Measurements from ENCODE around the gene MIA2. TPM values are rescaled to one million over a fixed set of nuclear protein-coding genes. Genes with fewer than 3 reads are reported as not detected.

Gene MIA2
- total and polyA plus RNA-seq, 2 donors (not counting 1 experiment from before 2014, with no cell fraction given) = 11.5 to 27.1 TPM

DNA sequence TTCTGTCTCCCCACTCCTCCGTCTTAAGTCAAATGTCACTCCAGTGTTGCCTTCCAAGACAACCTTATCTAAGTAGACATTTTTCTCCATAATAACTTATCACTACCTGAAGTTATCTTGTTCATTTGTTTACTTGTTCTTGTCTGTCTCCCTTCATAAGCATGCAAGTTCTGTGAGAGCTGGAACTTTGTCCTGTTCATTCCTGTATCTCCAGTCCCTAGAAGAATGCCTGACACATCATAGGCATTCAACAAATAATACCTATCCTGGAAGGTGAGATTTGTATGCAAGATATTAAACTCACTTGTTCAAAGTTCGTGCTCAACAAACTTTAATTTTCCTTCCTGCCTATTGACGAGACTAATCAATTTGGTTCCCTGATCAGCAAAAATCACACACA is 5.7 kb upstream of the MIA2 start:
- WGBS (ENCODE audit: insufficient coverage) = 100% methylated on average over 1 of the region's 3 CpGs
- H3K4me1 Mint-ChIP-seq = peaks cover 2% of the 10 kb centered on the region
- Histone ChIP-seq H3K27ac (ENCODE audit: low read length in 2 of 2) (no peak overlapping the region), H3K4me2 (replicated peaks; ENCODE audit: low read depth, low read length, poor library complexity, severe bottlenecking) (no peak overlapping the region), H3K36me3 (replicated peaks in 1 of 2; ENCODE audit: control extremely low read depth in 1 of 2, control insufficient read depth in 1 of 2, extremely low read depth in 1 of 2, insufficient read depth in 2 of 2, low read length in 1 of 2) (no peaks in the 10 kb centered on the region), H3K79me2 (ENCODE audit: control insufficient read depth, insufficient read depth, low read length) (no peaks in the 10 kb centered on the region), H3K27me3 (replicated peaks in 1 of 4; ENCODE audit: control extremely low read depth in 1 of 4, control insufficient read depth in 3 of 4, insufficient read depth in 4 of 4, low read length in 3 of 4) (peaks cover 0 to 2% (median 0%) of the 10 kb centered on the region in 4 experiments), H3K9ac (ENCODE audit: low read length) (no peak overlapping the region), H3K4me1 (ENCODE audit: control insufficient read depth in 2 of 2, insufficient read depth in 2 of 2, low read length in 2 of 2) (no peaks in the 10 kb centered on the region), H2AFZ (ENCODE audit: insufficient read depth, low read depth, low read length, poor library complexity, severe bottlenecking) (no peak overlapping the region), H3K4me3 (ENCODE audit: control extremely low read depth in 1 of 5, extremely low read depth in 1 of 5, insufficient read depth in 1 of 5, low read depth in 2 of 5, low read length in 4 of 5) (no peak overlapping the region), H4K20me1 (ENCODE audit: control insufficient read depth, insufficient read depth, low read length, poor library complexity, severe bottlenecking) (no peaks in the 10 kb centered on the region), H3K9me3 (ENCODE audit: control extremely low read depth in 1 of 3, control insufficient read depth in 2 of 3, insufficient read depth in 1 of 3, low read length in 2 of 3) (no peaks in the 10 kb centered on the region)
- DNase-seq = no peak
- POLR2A ChIA-PET = no interaction called here
- no peaks in the 10 kb centered on the region for H3K9me3 Mint-ChIP-seq (ENCODE audit: insufficient read depth)
- no peak for ATAC-seq (ENCODE audit: low read depth)
- H3K27me3 Mint-ChIP-seq = peaks cover 1% of the 10 kb centered on the region
- intact Hi-C loops (cut with micrococcal nuclease) = no loop called here
- CTCF ChIA-PET = no interaction called here
- no peak overlapping the region for H3K27ac Mint-ChIP-seq
- H3K4me3 Mint-ChIP-seq = no peak overlapping the region
- TF ChIP-seq CTCF (IDR thresholded peaks at IDR 0.05) (no peak), EZH2 (IDR thresholded peaks at IDR 0.05; ENCODE audit: borderline replicate concordance, insufficient read depth, low read depth, low read length, poor library complexity, severe bottlenecking) (no peak)

DNA sequence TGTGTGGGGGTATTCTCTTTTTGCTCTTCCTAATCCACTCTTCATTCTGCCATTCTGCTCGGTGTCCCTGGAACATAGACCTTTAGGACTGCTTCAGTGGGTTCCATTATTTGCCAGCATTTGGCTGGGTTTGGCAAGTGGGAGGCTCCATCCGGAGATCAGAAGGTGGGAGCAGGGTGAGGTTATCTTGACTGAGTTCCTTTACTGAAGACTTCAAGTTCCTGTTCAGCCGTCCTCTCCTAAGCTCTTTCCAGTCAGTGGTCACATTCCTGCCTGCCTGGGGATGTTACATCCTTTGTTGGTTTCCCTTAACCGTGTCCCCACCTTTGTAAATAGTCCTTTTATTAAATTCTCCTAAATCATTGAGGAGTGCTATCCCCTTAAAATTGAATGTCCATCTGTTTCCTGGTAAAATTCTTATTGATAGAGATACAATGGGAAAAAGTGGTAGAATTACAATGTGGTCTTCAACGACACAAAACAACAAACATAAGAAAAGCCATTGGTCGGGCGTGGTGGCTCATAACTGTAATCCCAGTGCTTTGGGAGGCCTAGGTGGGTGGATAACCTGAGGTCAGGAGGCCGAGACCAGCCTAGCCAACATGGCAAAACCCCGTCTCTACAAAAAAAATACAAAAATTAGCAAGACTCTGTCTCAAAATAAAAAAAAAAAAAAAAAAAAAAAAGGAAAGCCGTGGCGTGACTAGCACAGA is 5.0 kb upstream of the MIA2 start:
- no peaks in the 10 kb centered on the region for H3K36me3 ChIP-seq (replicated peaks in 1 of 2; ENCODE audit: control extremely low read depth in 1 of 2, control insufficient read depth in 1 of 2, extremely low read depth in 1 of 2, insufficient read depth in 2 of 2, low read length in 1 of 2)
- H3K27me3 ChIP-seq (replicated peaks in 1 of 4; ENCODE audit: control extremely low read depth in 1 of 4, control insufficient read depth in 3 of 4, insufficient read depth in 4 of 4, low read length in 3 of 4) = peaks cover 0 to 2% (median 0%) of the 10 kb centered on the region in 4 experiments
- TF ChIP-seq EZH2 (IDR thresholded peaks at IDR 0.05; ENCODE audit: borderline replicate concordance, insufficient read depth, low read depth, low read length, poor library complexity, severe bottlenecking) (no peak), CTCF (IDR thresholded peaks at IDR 0.05) (no peak)
- no peaks in the 10 kb centered on the region for H3K79me2 ChIP-seq (ENCODE audit: control insufficient read depth, insufficient read depth, low read length)
- H3K4me2 ChIP-seq (replicated peaks; ENCODE audit: low read depth, low read length, poor library complexity, severe bottlenecking) = no peak overlapping the region
- H3K9ac ChIP-seq (ENCODE audit: low read length) = no peak overlapping the region
- ATAC-seq (ENCODE audit: low read depth) = no peak
- WGBS (ENCODE audit: insufficient coverage) = 90% methylated on average over 3 of the region's 11 CpGs
- H3K27me3 Mint-ChIP-seq = no peaks in the 10 kb centered on the region
- H3K27ac ChIP-seq (ENCODE audit: low read length in 2 of 2) = no peak overlapping the region
- H2AFZ ChIP-seq (ENCODE audit: insufficient read depth, low read depth, low read length, poor library complexity, severe bottlenecking) = no peak overlapping the region
- H3K4me1 Mint-ChIP-seq = peaks cover 4% of the 10 kb centered on the region
- no peak overlapping the region for H3K4me3 Mint-ChIP-seq
- ChIA-PET POLR2A (no interaction called here), CTCF (no interaction called here)
- no peaks in the 10 kb centered on the region for H3K4me1 ChIP-seq (ENCODE audit: control insufficient read depth in 2 of 2, insufficient read depth in 2 of 2, low read length in 2 of 2)
- intact Hi-C loops (cut with micrococcal nuclease) = no loop called here
- H3K4me3 ChIP-seq (ENCODE audit: control extremely low read depth in 1 of 5, extremely low read depth in 1 of 5, insufficient read depth in 1 of 5, low read depth in 2 of 5, low read length in 4 of 5) = no peak overlapping the region
- no peaks in the 10 kb centered on the region for H4K20me1 ChIP-seq (ENCODE audit: control insufficient read depth, insufficient read depth, low read length, poor library complexity, severe bottlenecking)
- no peaks in the 10 kb centered on the region for H3K9me3 ChIP-seq (ENCODE audit: control extremely low read depth in 1 of 3, control insufficient read depth in 2 of 3, insufficient read depth in 1 of 3, low read length in 2 of 3)
- DNase-seq = no peak
- H3K9me3 Mint-ChIP-seq (ENCODE audit: insufficient read depth) = no peaks in the 10 kb centered on the region
- H3K27ac Mint-ChIP-seq = no peak overlapping the region
